Activated CD4-positive, CD25-positive, alpha-beta regulatory T cell treated with anti-CD3 and anti-CD28 coated beads, Interleukin-2, amount 50 U/mL, for 16 hours (primary cell): ENCODE results near the gene UBE2Z.
"Not testable (repeated sequence)": the region's sequence is repeated elsewhere in the genome, so short reads cannot be mapped to it uniquely, and the experiment has no call there.

Experiments
- DNase-seq: peaks from one replicate; pipeline ENCODE4 v3.0.0-alpha.2; 2020; ENCODE audit warnings: low read depth, low spot score

Gene UBE2Z

DNA sequence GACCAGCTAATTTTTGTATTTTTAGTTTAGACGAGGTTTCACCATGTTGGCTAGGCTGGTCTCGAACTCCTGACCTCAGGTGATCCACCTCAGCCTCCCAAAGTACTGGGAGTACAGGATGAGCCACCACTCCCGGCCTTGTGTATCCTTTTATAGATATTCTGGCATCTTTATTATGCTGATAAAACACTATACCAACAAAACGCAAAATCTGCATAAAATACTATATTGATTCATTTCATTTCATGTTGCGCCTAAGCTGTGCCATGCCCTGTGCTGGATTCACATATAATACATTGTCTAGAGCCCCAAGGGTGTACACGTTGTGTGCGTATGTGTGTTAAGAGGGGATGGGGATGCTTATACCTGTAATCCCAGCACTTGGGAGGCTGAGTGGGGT lies 3.8 kb upstream of the UBE2Z start:
- no peak for DNase-seq

- no peak for DNase-seq
Observed at GRCh38 chr17:48905987-48906515, 2.2 kb upstream of the UBE2Z start.

DNA sequence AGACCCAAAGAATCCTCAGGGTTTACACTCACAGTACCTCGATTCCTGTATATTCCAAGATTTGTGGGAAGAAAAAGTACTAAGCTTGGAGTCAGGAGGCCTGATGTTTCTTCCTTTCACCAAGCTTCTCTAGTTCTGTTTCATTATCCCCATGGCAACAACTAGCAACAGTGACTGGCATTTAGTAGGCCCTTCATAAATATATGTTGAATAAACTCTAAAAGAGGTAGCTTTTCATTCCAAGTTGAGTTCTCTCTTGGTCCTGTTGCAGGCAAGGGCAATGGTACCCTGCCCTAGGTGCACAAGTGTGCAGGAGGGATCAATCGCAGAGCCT lies 527 bp upstream of the UBE2Z start:
- DNase-seq = no peak

- DNase-seq = peak; percentile 70
Observed at GRCh38 chr17:48908853-48909394, 717 bp downstream of the UBE2Z start.

DNA sequence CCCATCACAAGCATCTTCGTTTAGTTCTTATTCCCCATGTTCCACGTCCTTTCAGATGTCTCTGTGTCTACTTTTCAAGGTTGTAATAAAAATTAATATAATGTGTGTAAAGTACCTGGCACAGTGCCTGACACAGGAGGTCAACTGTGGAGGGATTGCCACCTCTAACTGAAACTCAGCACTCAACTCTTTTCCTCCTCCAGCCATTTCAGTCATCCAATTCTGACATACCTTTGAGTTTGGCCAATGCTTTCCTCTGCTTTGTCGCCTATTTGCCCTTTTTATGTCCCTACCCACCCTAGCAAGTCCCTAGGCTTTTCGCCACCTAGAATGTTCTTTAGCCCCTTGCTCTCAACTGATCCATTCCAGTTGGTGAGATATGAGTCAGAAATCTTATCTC lies 1.6 kb downstream of the UBE2Z start:
- DNase-seq = no peak

DNA sequence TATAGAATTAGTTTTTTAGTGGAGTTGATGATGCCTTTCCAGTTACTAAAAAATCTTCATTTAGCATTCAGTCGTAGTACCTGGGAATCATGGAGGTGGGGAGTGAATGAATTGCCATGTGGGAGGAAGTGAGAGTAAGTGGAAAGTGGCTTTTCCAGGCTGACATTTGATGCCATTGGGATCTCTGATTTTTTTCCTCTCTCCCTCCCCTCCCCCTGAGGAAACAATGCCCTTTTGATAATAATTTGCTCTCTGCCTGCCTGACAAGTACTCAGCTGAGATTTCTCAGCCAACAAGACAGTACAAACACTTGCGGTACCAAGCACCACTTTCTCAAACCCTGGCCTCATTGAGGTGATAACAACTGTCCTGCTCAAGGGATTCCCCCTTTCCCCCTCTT lies 2.2 kb downstream of the UBE2Z start:
- no peak for DNase-seq

DNA sequence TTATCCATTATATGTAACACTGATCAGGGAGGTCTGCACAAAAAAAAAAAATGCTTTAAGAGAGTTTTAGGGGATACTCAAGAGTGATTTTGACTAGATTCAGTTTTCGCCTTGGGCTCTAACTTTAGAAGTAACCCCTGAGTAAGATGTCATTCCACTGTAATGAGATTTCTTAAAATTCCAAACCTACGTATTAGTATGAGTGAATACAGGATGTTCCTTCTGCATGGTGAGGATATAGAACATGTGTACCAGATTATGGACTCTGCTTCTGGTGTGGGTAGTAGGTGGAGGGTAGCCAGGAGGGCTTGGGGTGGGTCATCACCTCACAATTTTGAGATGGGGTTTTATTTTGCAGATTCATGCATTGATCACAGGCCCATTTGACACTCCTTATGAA lies 4.3 kb downstream of the UBE2Z start:
- DNase-seq = no peak

- DNase-seq = peak; percentile 24
Observed at GRCh38 chr17:48915459-48916282, 7.5 kb downstream of the UBE2Z start.

DNA sequence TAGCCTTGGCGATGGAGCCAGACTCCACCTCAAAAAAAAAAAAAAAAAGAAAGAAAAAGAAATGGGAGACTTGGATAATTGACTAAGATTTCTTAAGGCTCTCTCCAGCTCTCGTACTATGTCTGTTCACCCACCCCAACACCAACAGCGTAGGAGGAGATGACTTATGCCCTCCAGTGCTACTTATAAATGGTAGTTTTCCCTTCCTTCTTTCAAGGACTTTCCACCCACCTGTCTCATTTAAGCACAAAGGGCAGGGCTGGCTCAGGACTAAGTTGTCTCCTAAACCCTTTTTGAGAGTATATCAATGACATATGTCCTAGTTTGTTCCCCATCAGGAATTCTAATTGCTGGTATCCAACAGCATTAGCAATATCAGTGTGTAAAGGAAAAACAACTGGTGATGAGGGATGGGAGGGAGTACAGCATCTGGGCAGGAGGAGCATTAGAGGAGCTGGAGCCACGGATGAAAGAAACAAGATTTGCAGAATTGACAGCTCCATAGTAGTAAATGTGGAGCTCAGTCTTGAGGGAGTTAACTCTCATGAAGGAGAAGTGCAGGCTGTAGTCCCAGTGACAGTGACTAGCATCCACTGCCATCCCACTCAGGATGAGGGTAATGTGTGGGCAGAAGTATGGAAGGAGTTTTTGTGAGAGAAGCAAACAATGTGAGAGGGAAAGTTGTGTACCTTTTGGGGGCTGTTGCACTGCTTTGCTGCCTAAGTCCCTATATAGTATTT lies 17.2 kb downstream of the UBE2Z start:
- DNase-seq = no peak

DNA sequence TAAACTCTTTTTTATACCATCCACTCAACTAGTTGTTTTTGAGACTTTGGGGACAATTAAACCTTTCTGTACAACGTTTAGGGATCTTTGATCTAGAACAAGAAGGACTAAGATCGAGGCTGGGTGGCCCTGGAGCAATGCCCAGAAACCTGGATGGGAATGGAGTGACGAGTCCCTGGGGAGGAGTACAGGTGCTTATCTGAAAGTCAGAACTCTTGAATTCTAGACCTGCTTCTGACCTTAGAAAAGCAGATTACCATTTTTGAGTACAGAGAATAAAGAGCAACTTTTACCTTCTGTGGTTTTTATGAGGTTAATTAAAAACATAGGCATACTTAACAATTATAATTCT lies 17.8 kb downstream of the UBE2Z start:
- no peak for DNase-seq

- DNase-seq = no peak
Observed at GRCh38 chr17:48927978-48928745, 20.0 kb downstream of the UBE2Z start.

GRCh38 chr17:48928876-48929811 lies 20.9 kb downstream of the UBE2Z start:
- DNase-seq = no peak

DNA sequence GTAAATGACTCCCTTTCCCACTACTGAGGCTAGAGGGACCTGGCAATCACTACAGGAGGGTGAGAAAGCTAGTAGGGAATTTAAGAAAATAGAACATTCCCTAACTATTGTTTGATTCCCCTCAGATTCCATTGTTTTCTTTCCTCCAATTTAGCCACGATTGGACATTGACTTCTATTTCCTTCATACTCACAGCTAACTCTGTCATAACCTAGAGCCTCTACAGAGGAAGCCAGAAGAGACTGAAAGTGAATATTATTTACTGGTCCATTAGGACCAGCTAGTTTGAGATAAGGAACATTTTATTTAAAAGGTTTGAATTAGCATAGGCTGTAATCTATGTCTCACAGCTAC lies 21.6 kb downstream of the UBE2Z start:
- DNase-seq = no peak

- no peak for DNase-seq
Observed at GRCh38 chr17:48930435-48930873, 22.2 kb downstream of the UBE2Z start.

GRCh38 chr17:48933035-48933434 lies 24.8 kb downstream of the UBE2Z start:
- no peak for DNase-seq

DNA sequence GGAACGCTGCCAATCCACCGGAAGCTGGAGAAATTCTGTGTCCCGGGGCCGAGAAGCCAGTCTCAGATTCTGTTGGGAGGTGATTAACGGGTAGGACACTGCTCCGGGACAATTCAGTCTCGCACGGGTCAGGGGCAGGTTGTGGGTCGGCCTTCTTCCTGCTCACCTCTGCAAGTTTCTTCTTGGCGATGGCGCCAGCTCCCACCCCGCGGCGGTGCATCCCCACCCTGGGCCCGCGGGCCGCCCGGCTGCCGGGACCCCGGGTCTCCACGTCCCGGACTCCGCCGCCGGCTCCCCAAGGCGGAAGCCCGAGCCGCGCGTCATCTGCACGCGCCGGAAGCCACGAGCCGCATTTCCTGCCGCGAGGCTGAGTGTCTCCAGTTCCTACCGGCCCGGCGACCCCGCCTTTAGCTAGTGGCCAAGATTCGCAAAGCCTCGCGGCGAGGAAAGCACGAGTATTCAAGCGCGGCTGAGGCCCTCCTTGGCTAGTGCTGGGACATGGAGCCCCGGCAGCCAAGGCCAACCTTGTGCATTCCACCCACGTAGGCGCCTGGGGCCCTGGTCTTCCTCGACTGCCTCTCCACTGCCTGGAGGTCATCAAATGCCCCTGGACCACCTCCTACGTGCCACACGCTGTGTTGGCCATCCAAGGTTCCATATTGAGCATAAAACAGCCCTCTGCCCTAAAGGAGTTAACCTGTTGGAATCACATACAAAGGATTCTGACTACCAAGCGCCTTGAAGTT lies 36.5 kb downstream of the UBE2Z start, which contains the start of gene SNF8:
Gene SNF8 (minus strand): TSS at position 328 of the 746 bp plus-strand sequence. CDS start 108 bp downstream, at position 220.
- DNase-seq = peak; percentile 91

- not testable (repeated sequence) for DNase-seq
Observed at GRCh38 chr17:48945261-48945651, 37.0 kb downstream of the UBE2Z start.

DNA sequence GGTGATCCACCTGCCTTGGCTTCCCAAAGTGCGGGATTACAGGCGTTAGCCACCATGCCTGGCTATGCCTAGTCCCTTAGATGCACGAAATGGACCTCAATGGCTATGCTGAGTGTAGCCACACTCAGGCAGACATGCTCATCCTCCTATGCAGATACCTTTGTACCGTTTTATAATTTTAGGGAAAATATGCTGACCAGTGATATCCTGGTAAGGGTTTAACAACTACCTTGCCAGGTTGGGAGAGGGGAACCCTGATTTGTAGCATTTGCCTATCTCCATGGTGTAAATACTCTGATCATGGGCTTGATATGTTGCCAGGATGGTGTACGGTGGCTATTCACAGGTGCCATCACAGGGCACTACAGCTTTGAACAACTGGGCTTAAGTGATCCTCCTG lies 43.4 kb downstream of the UBE2Z start:
- no peak for DNase-seq

GRCh38 chr17:48952904-48953303 lies 44.7 kb downstream of the UBE2Z start:
- no peak for DNase-seq

DNA sequence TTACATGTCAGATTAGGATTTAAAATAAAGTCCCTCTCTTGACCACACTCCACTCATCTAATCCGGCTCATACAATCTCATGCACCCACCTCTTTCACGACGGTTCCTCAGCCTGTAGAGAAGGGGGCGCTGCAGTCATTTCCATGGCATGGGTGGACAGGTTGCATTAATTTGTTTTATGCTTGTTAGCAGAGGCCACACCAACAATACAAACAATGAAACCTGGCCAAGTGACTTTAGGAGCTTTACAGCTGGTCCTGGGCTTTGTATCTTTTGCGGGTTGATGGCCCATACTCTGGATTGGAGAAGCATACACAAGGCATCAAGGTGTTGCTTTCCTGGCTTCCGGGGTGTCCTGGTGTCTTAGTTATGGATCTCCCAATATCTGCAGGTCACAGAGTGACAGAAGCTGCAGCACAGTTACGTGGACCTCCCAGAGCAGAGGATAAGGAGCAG lies 46.1 kb downstream of the UBE2Z start:
- DNase-seq = no peak
